ENCODE measurements around the gene MEAK7.

The MEAK7 gene

DNA sequence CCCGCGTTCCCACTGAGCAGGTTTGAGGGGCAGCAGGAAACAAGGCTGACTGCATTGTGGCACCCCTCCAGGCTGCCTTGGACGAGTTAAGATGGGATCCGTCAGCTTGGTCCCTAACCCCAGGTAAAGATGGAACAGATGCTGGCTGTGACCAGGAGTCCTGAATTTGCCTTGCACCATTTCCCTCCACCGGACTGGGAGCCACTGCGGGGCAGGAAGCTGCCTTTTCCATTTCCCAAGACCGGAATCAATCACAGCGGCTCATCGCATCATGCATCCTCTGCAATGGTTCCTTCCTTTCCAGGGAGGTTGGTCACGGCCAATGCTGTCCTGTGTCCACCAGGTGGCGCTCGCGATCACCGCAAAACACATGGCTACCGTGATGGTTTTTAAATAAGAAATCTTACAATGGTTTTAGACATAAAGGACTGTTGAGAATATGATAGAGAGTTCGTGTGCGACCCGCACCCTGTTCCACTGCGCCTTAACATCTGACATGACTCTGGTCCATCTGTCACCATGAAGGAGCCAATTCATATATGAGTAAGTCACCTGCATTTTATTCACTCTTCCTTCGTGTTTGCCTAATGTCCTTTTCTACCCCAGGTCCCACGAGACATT lies 6.8 kb upstream of the MEAK7 start:
- DNase-seq: peak; percentile 63

DNA sequence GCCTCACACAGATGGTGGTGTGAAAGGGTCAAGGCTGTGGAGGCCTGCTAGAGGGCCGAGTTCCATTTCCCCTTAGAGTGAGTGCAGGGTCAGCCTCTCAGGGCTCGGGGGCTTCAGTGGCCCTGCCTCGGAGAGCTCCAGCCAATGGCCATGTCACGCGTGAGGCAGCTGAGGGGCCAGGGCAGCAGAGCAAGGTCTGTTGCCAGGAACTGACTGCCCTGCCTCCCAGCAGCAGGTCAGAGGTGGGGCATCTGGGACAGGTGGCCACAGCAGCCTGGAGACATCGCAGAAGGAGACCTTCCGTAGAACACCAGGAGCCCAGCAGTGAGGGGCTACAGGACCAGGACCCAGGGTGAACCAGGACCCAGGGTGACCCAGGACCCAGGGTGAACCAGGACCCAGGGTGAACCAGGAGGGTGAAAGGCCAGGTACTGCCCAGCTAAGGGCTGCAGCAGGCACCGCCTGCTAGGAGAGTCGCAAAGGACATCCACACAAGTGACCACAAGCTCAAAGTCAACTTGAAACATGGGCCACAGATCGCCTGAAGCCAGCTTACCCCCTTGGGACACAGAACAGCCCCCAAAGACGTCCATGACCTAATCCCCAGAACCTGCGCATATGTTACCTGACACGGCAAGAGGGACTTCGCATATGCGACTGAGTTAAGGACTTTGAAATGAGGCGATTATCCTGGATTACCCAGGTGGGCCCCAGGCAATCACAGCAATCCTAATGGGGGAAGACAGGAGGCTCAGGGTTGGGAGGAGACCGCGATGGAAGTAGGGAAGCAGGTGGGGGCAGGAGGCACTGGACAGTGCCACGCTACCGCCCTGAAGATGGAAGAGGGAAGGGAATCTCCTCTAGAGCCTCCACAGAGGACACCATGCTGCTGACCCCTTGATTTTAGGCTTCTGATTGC lies 4.8 kb upstream of the MEAK7 start:
- no peak for DNase-seq

DNA sequence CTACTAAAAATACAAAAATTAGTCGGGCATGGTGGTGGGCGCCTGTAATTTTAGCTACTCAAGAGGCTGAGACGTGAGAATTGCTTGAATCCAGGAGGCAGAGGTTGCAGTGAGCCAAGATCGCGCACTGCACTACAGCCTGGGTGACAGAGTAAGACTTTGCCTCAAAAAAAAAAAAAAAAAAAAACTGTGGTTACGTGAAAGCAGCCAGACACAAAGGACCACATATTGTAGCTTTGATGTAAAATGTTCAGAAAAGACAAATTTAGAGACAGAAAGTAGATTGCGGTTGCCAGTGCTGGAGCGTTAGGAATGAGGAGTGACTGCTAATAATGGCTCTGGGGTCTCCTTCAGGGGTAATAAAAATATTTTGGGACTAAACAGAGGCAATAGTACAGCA lies 4.0 kb upstream of the MEAK7 start:
- no peak for DNase-seq

DNA sequence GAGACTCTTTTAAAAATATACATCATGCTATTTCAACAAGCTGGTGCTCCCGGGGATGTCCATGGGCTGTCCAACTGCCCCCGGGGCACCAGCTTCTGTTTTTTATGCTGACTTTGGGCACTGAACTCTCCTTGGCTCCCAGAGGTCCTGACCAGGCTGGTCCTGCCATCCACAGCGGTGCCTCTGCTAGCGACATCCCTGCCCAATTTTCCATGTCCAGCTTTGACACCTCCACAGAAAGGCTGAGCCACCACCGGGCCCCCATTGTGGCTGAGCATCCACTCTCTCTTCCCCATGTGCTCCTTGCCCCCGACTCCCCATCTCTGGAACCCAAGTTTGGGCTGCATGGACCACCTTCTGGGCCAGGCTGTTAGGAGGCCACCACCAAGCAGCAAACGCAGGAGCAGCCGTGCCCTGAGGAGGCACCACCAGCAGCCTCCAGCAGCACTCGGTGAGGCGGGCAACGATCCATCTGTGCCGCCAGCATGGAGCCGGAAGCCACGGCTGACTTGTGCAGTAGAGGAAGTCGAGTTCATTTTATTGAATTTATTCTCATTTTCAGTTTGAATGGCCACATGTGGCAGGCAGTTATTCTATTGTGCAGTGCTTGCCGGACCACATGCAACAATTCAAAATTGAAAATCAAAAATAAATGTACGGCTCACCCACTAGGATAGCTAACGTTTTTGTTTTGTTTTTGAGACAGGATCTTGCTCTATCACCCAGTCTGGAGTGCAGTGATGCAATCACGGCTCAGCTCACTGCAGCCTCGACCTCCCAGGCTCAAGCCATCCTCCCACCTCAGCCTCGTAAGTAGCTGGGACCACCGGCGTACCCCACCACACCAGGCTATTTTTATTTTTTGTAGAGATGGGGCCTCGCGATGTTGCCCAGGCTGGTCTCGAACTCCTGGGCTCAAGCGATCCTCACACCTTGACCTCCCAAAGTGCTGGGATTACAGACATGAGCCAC lies 2.8 kb upstream of the MEAK7 start:
- DNase-seq: no peak

DNA sequence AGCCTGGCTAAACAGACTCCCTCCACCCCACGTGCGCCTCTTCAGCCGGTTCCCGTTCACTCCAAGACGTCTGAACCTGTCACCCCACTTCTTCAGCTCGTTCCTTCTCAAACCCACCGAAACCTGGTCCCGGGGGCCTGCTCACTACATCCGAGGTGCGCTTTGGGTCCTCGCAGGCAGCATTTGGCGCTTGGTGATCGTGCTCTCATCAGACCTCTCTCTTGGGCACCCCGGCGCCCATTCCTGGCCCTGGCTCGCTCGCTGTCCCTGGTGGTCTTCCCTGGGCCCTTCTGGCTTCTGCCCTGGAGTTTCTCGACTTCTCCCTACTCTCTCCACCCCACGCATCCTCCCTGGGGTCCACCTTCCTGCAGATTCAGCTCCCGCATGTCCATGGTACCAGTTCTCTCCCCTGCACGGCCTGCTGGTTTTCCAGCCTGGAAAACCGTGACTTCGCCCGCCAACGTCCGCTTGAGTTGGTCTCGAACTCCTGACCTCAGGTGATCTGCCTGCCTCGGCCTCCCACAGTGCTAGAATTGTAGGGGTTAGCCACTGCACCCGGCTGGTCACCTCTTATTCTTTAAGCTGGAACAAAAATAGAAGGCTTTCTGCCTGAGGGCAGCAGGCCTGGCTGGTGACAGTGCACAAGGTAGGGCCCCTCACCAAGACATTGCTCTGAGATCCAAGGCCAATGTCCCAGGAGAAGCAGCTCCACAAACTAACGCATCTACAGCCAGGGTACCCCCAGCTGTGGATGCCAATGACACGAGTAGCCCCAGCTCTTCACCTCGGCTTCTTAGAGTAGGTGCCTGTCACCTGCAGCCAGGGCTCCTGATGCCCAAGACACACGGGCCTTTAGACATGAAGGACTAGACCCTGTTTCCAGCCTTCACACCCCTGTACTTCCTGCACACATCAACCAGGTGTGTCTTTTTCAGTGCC lies 1.1 kb upstream of the MEAK7 start:
- DNase-seq: no peak

DNA sequence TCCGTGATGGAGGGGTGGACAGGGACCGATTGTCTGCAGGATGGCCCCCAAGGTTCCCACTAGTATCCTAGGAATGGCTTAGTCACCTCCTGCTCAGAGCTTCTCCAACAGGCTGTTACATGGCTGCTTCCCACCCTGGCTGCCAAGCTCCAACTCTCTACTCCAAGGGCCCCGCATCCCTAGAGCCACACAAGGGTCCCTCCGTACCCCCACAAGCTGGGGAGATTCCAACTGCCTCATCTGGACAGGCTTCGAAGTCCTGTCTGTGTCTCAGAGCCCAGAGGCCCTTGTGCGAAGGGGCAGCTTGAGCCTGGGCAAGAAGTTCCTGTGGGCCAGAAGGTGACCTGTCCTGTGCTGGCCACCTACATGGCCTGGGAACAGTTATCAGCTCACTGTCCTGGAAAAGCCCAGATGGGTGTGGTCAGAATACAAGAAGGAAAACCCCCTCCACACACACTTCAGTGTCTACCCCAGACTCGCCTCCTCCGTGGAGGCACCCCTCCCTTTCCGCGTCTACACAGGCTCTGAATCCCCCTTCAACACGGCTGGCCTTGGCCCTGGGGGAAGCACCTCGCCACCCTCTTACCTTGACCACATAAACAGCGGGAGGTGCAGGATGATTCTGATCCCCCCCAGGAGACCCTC lies 586 bp downstream of the MEAK7 start:
- no peak for DNase-seq

DNA sequence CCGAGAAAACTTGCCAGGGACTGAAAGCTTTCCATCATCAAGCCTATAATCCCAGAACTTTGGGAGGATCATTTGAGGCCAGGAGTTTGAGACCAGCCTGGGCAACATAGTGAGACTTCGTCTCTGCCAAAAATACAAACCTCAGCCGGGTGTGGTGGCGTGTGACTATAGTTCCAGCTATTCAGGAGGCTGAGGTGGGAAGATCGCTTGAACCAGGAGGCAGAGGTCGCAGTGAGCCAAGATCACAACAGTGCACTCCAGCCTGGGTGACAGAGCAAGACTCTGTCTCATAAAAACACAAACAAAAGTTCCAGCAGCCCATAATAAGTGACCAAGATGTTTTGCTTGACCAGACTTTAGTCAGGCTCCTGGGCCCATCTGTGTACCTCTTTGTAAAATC lies 1.9 kb downstream of the MEAK7 start:
- DNase-seq: no peak

DNA sequence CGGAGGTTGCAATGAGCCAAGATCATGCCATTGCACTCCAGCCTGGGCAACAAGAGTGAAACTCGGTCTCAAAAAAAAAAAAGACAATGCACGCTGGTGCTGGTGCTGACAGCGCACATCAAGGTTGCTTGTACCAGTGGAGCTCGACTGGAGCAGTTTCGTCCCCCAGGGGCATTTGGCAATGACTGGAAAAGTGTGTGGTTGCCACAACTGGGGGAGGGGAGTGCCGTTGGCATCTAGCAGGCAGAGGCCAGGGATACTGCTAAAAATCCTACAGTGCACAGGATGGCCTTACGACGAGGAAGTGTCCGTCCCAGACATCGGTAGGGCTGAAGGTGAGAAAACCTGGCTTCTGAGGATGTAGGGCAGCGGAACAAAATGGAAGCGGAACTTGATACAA lies 2.4 kb downstream of the MEAK7 start:
- no peak for DNase-seq

DNA sequence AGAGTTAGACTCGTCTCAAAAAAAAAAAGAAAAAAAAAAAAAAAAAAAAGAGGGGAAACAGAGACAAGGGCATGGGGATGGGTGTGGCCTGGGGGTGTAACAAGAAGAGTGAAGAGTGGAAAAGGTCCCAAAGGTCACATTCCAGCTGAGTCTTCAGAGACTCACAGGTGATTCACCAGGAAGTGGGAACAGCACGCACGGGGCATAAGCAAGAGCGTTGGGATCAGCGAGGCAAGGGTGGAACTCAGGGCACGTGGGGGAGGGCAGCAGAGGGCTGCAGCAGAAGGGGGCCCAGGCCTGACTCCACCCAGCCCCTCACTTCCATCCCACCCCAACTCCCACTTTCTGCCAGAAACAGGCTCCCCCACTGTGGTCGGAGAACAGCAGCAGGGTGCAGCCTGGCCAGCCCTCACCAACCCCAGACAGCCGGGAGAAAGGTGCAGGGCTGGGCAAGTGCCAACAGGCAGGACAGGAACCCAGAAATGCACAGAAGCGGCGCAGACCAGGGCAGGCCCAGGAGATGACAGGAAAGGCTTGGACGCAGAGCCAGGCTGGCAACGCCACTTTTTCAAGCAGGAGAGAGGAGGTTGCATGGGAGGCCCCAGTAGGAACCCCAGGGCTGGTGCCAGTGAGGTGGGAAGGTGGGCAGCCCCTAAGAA lies 3.3 kb downstream of the MEAK7 start:
- no peak for DNase-seq

DNA sequence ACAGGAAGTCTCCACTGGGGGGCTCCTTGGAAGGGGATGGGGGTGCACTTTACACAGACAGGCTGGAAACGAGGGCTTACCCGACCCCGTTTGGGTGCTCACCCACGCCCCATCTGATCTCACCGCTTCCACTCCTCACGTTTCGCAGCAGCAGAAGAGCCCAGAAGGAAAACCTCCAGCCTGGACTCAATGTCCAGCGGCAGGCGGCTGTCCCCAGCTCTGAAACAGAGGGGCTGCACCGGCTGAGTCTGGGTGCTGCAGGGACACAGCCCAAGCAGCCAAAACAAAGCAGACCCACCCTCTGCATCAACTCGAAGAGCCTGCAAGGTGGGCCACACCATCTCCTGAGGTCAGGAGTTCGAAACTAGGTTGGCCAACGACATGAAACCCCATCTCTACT lies 3.9 kb downstream of the MEAK7 start:
- DNase-seq: no peak

DNA sequence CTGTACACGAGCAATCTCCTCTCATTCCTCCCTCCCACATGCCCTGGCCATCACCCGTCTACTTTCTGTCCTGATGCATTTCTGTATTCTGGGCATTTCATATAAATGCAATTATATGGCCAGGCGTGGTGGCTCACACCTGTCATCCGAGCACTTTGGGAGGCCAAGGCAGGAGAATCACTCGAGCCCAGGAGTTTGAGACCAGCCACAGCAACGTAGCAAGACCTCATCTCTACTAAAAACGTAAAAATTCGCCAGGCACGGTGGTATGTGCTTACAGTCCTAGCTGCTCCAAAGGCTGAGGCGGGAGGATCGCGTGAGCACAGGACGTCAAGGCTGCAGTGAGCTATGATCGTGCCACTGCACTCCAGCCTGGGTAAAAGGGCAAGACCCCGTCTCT lies 4.8 kb downstream of the MEAK7 start:
- no peak for DNase-seq

DNA sequence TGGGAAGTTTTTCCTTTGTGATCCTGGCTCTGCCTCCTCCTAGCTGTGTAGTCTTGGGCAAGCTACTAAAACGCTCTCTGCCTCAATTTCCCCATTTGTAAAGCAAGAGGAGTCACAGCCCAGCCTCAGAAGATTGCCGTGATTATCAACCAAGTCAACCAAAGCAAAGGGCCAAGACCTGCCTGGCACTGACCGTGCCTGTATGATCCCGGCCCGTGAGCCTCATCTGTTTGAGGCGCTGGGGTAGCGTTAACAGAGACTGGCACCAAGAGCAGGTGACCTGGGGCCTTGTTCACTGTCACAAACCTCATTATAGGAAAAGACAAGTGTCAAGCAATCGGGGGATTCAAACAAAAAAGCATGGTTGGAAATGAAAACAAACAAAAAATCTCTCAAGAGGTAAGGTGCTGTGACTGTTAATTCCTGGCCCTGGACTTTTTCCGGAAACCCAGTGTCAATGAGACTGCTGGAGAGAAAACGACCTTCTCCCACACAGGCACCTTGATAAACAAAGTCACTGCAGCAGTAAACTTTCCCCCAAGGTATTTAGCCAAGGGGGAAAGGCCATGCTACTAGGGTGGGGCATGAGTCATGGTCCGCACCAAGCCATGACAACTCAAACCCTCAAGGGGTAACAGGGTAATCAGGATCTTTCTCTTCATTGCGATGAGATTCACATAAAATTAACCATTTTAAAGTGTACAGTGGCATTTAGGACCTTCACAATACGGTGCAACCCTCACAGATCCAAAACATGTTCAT lies 5.4 kb downstream of the MEAK7 start:
- no peak for DNase-seq

DNA sequence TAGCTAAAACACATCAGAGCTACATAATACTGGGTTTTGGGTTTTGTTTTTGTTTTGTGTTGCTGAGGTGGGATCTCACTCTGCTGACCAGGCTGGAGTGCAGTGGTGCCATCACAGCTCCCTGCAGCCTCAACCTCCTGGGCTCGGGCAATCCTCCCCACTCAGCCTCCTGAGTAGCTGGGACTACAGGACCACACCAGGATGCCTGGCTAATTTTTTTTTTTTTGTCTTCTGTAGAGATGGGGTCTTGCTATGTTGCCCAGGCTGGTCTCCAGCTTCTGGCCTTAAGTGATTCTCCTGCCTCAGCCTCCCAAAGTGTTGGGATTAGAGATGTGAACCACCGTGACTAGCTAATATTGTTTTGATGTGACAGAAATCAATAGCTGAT lies 6.2 kb downstream of the MEAK7 start:
- DNase-seq: no peak

DNA sequence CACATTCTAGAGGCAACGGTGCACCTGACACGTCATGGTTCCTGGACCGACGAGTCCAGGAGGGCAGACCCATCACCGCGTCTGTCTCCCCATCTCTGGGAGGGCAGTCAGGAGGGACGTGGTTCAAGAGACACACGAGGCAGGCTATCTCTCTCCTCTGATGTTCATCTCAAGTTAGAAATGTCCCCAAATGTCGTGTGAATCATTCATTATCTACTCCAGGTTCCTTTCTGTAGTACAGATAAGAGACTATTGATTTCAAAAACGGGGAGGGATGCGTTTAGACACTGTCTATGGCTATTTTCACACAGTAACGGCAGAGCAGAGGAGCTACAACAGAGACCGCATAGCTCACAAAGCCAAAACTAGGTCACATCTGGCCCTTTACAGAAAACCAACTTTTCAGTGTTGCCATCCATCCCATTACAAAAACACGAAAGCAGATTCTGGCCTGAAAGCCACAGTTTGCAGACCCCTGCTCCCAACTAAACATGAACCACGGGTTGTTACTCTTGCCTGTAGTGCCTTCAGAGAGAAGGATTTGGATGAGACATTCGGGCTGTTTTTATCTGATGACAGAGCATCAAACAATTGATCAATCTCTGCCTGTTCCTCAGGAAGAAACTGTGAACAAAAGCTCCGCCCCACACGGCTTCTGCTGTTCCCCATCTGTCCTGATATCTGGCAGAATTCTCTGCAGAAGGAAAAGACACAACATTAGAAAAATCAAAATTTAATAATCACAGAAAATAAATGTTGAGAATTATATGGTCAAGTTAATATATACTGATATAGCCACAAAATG lies 6.8 kb downstream of the MEAK7 start:
- DNase-seq: no peak

DNA sequence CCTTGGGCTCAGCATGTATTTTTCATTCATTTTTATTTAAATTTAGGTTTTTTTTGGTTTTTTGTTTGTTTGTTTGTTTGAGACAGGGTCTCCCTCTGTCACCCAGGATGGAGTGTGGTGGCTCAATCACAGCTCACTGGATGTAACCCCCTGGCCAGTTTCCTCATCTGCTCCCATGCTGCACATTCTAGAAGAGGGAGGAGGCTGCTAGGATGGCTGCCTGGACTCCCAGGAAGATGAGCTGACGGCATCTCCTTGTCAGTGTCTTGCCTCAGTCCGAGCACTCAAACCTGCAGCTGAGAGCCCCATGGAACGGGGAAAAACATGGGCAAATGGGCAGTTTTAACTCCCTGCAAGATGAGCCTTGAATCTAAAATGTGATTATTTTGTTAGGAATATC lies 7.5 kb downstream of the MEAK7 start:
- no peak for DNase-seq

DNA sequence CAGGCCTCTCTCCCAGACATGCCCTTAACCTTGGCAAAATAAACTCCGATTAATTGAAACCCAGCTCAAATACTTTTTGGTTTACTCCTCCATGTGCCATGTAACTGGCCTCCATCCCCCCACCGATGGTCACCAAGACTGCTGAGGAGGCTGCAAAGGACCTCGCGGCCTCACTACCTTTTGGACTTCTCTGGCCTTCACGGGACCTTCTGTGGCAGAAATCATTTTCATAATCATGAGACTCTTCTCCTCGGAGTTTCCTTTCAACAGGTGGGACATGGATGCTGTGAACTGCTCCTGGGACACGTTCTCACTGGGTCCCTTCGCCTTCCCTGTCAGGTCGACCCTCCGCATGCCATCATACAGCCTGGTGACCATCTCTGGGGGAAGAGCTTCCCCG lies 9.0 kb downstream of the MEAK7 start:
- DNase-seq: no peak

DNA sequence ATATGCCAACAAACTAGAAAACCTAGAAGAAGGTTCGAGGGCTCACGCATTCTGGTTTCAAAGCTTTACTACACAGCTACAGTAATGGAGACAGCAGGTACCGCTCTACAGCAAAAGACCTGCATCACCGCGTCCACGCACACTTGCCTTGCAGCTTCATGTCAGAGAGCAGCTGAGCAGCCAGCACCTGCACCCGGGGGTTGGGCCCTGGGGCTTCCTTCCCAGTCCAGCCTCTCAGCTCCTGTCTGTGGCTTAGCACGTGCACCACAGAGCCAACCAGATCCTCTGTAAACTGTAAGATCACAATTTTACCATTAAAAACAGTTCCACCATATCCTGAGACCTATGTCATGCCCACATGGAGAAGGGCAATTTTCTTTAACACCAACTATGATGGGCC lies 15.3 kb downstream of the MEAK7 start:
- DNase-seq: no peak

DNA sequence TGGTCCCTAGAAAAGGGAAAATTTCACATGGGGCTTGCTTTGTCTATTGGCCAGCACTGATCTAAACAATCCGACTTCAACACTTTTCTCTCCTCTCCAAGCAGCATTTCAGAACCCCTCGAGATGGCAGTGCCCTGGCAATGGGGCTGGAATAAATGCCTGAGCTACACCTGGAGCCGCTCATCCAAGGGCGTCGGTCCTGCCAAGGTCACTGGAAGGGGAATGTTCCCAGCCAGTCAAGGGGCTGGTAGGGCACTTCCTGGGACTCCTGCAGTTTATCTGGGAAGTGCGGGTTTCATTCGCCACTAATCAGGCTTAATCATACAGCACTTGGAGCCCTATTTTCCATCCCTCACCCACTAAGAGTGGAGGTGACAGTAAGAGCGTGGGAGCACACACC lies 17.1 kb downstream of the MEAK7 start:
- DNase-seq: no peak

DNA sequence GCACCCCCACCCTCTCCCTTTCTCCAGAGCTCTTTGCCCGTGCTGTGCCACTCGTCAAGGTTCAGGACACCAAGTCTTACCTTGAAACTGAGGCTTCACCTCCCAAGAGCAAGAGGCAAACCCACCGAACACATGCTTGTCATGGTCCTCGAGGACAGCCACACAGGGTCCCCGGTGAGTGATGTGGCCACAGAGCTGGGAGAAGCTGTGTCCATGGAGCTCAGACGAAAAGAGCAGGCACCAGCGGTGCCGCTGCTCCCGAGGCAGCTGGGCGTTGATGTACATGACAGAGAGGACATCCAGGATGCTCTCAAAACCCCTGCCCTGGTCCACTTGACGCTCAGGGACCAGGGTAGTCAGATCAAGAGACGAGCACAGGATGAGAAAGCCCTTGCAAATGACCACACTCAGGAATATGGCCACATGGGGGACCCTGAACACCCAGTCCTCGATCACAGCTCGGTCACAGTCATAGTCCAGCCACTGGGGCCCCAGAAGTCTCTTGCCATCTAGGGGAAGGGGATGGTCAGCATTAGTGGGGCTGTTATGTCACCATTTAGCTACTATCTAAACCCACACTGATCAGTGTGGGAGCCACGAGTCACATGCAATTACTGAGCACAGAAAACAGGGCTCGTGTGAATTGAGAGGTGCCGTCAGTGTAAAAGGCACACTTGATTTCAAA lies 17.8 kb downstream of the MEAK7 start:
- no peak for DNase-seq
